ENCODE measurements around the gene CSF3R.

DNA sequence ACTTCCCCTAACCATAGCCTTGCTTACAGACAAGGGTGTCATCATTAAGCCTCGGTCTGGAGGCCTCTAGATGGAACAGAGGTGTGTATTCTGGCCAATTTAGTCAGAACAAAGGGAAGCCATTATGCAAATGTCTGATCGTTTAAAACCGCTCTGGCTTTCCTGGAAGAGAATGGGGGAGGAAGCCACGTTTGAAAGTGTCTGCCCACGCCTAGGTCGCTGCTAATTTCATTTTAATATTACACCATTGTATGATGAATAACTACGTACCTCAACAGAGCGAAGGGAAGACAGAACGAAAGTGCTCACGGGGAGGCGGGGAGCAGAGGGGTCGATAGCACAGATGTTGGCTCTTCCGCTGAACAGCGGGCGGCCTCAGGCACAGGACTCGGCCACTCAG, 41.1 kb upstream of the CSF3R start:
- TF ChIP-seq, protein P1, sequence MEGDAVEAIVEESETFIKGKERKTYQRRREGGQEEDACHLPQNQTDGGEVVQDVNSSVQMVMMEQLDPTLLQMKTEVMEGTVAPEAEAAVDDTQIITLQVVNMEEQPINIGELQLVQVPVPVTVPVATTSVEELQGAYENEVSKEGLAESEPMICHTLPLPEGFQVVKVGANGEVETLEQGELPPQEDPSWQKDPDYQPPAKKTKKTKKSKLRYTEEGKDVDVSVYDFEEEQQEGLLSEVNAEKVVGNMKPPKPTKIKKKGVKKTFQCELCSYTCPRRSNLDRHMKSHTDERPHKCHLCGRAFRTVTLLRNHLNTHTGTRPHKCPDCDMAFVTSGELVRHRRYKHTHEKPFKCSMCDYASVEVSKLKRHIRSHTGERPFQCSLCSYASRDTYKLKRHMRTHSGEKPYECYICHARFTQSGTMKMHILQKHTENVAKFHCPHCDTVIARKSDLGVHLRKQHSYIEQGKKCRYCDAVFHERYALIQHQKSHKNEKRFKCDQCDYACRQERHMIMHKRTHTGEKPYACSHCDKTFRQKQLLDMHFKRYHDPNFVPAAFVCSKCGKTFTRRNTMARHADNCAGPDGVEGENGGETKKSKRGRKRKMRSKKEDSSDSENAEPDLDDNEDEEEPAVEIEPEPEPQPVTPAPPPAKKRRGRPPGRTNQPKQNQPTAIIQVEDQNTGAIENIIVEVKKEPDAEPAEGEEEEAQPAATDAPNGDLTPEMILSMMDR (IDR thresholded peaks at IDR 0.05) = no peak
- TF ChIP-seq POLR2A (IDR thresholded peaks at IDR 0.05) = no peak
